B cell (primary cell): ENCODE data around the gene PLAC1. TPM values are rescaled to one million over a fixed set of nuclear protein-coding genes. Genes with fewer than 3 reads are reported as not detected.

Source experiments
- ATAC-seq: fragments of 200-7000 bp; cut with Tn5 transposase; one replicate; pipeline ENCODE4 v1.10.0; 2021; ENCODE audit warnings: low read depth, mild to moderate bottlenecking, moderate number of reproducible peaks, moderate library complexity
- CTCF ChIA-PET: fragments of 350-600 bp; sonication (Branson Sonifier 250); formaldehyde crosslinking; loops from one replicate; lab custom pipeline; 2021; ENCODE audit warnings: antibody characterized with exemption, inconsistent platforms; lab: Charles Lee
- POLR2A ChIA-PET: fragments of 350-600 bp; sonication (Branson Sonifier 250); formaldehyde crosslinking; loops from one replicate; lab custom pipeline; 2021; ENCODE audit warnings: antibody characterized with exemption; lab: Charles Lee
- DNase-seq: peaks from one replicate; pipeline ENCODE4 v3.0.0; 2013
- H2AFZ ChIP-seq: 2 replicates; pipeline ENCODE4 v1.6.1; 2012; ENCODE audit warnings: mild to moderate bottlenecking, low read depth, low read length; ENCODE audit not compliant: insufficient read depth, poor library complexity, severe bottlenecking
- H3K27ac ChIP-seq, 2 donors: 1 replicate in 1 of 2; 2 replicates in 1 of 2; pipeline ENCODE4 v1.5.1; 2012 to 2013; ENCODE audit warnings: low read length in 2 of 2, mild to moderate bottlenecking in 2 of 2, moderate library complexity in 1 of 2
- H3K27me3 ChIP-seq, 4 experiments: fragments of 200-600 bp in 1 of 4; sonication (generic) in 1 of 4; replicated peaks in 1 of 4; 1 replicate in 2 of 4; 2 replicates in 2 of 4; pipeline versions ENCODE4 v1.6.1 to v1.7.0; 2013 to 2016; ENCODE audit warnings: low read length in 3 of 4, mild to moderate bottlenecking in 2 of 4, mixed read lengths in 1 of 4, moderate library complexity in 1 of 4; ENCODE audit not compliant: insufficient read depth in 4 of 4, control insufficient read depth in 3 of 4; ENCODE audit errors: control extremely low read depth in 1 of 4
- H3K36me3 ChIP-seq, 2 experiments: replicated peaks in 1 of 2; 1 replicate in 1 of 2; 2 replicates in 1 of 2; pipeline versions ENCODE4 v1.6.1 to v1.7.1; 2013; ENCODE audit warnings: low read length in 1 of 2; ENCODE audit not compliant: insufficient read depth in 2 of 2, control insufficient read depth in 1 of 2; ENCODE audit errors: control extremely low read depth in 1 of 2, extremely low read depth in 1 of 2
- H3K4me1 ChIP-seq, 2 donors: fragments of 200-600 bp in 1 of 2; sonication (generic) in 1 of 2; 1 replicate in 1 of 2; 2 replicates in 1 of 2; pipeline versions ENCODE4 v1.5.1 to v1.6.1; 2013 to 2017; ENCODE audit warnings: low read length in 2 of 2; ENCODE audit not compliant: control insufficient read depth in 2 of 2, insufficient read depth in 2 of 2
- H3K4me2 ChIP-seq: replicated peaks from 2 replicates; pipeline ENCODE3; 2012; ENCODE audit warnings: mild to moderate bottlenecking, low read depth, low read length; ENCODE audit not compliant: poor library complexity, severe bottlenecking
- H3K4me3 ChIP-seq, 5 experiments: fragments of 200-600 bp in 1 of 5; sonication (generic) in 1 of 5; 1 replicate in 3 of 5; 2 replicates in 2 of 5; pipeline versions ENCODE4 v1.5.1 to v1.7.0; 2011 to 2016; ENCODE audit warnings: low read length in 4 of 5, mild to moderate bottlenecking in 4 of 5, low read depth in 2 of 5, control low read depth in 1 of 5, moderate library complexity in 1 of 5; ENCODE audit not compliant: insufficient read depth in 1 of 5; ENCODE audit errors: control extremely low read depth in 1 of 5, extremely low read depth in 1 of 5
- H3K79me2 ChIP-seq: fragments of 200-600 bp; sonication (generic); one replicate; pipeline ENCODE4 v1.6.0; 2016; ENCODE audit warnings: low read length; ENCODE audit not compliant: control insufficient read depth, insufficient read depth
- H3K9ac ChIP-seq: fragments of 200-600 bp; sonication (generic); 2 replicates; pipeline ENCODE4 v1.6.1; 2017; ENCODE audit warnings: mild to moderate bottlenecking, low read length, moderate library complexity
- H3K9me3 ChIP-seq, 3 donors: one replicate each; pipeline versions ENCODE4 v1.6.1 to v1.7.1; 2013; ENCODE audit warnings: low read length in 2 of 3; ENCODE audit not compliant: control insufficient read depth in 2 of 3, insufficient read depth in 1 of 3; ENCODE audit errors: control extremely low read depth in 1 of 3
- H4K20me1 ChIP-seq: 2 replicates; pipeline ENCODE4 v1.6.0; 2012; ENCODE audit warnings: mild to moderate bottlenecking, low read length; ENCODE audit not compliant: insufficient read depth, control insufficient read depth, poor library complexity, severe bottlenecking
- H3K27ac Mint-ChIP-seq: one replicate; pipeline ENCODE4 v1.8.0; 2021; ENCODE audit warnings: mixed read lengths
- H3K27me3 Mint-ChIP-seq: one replicate; pipeline ENCODE4 v1.8.0; 2021; ENCODE audit warnings: mixed read lengths
- H3K4me1 Mint-ChIP-seq: one replicate; pipeline ENCODE4 v1.8.0; 2021; ENCODE audit warnings: mixed read lengths
- H3K4me3 Mint-ChIP-seq: one replicate; pipeline ENCODE4 v1.8.0; 2021; ENCODE audit warnings: mixed read lengths
- H3K9me3 Mint-ChIP-seq: one replicate; pipeline ENCODE4 v1.8.0; 2022; ENCODE audit warnings: mixed read lengths; ENCODE audit not compliant: insufficient read depth
- CTCF ChIP-seq: fragments of 200-600 bp; IDR thresholded peaks from one replicate; pipeline ENCODE4 v1.8.0; 2022; ENCODE audit warnings: antibody characterized with exemption, mild to moderate bottlenecking
- EZH2 ChIP-seq: IDR thresholded peaks from 2 replicates; pipeline ENCODE4 v1.6.1; 2012; ENCODE audit warnings: borderline replicate concordance, low read depth, mild to moderate bottlenecking, moderate library complexity, low read length; ENCODE audit not compliant: insufficient read depth, poor library complexity, severe bottlenecking
- WGBS: methylation state at CpG from one replicate; pipeline ENCODE4 v1.1.5; 2013; ENCODE audit warnings: missing lambda C conversion rate; ENCODE audit not compliant: insufficient coverage; 5-methylcytosine and 5-hydroxymethylcytosine counted together
- intact Hi-C: fragments of 100-400 bp; cut with micrococcal nuclease; formaldehyde crosslinking; loops from one replicate; pipeline ENCODE4 v1.10.0; 2022
- polyA plus RNA-seq: library from polyadenylated mRNA; depleted of rRNA; stranded (reverse); fragments of >200 nt; gene quantifications from 2 replicates; pipeline ENCODE4 v1.2.3, GENCODE V29; 2012
- total RNA-seq, 2 donors: library from RNA; stranded (reverse); fragments of 120-200 nt in 1 of 2; gene quantifications; 1 replicate in 1 of 2; 2 replicates in 1 of 2; pipeline versions ENCODE4 v1.2.3 to v1.2.4, GENCODE V29; 2013 to 2022

The PLAC1 gene
- total and polyA plus RNA-seq, 2 donors (not counting 1 experiment from before 2014, with no cell fraction given) = not detected

- Histone ChIP-seq H3K79me2 (no peaks in the 10 kb centered on the region), H3K4me3 (no peak overlapping the region), H3K27me3 (peaks cover 0 to 13% (median 0%) of the 10 kb centered on the region in 4 experiments), H2AFZ (no peak overlapping the region), H3K4me2 (no peak overlapping the region), H3K27ac (no peak overlapping the region), H3K4me1 (no peaks in the 10 kb centered on the region), H3K36me3 (no peaks in the 10 kb centered on the region), H4K20me1 (no peaks in the 10 kb centered on the region), H3K9ac (no peak overlapping the region), H3K9me3 (no peaks in the 10 kb centered on the region)
- ChIA-PET CTCF (no interaction called here), POLR2A (interaction anchor here (0.7 kb wide), 1 partner anchor 54 kb away, joined by 3 read pairs; no protein-coding TSS in a partner anchor)
- Mint-ChIP-seq H3K9me3 (no peaks in the 10 kb centered on the region), H3K4me1 (no peaks in the 10 kb centered on the region), H3K4me3 (no peak overlapping the region), H3K27ac (no peak overlapping the region), H3K27me3 (peaks cover 22% of the 10 kb centered on the region)
- TF ChIP-seq CTCF (no peak), EZH2 (no peak)
- ATAC-seq (no peak), DNase-seq (no peak)
- WGBS = no CpG with 5 or more reads among the region's 2 CpGs
- intact Hi-C loops = no loop called here
Observed at GRCh38 chrX:134600714-134601113, 57.6 kb downstream of the PLAC1 start.

- Histone ChIP-seq H3K36me3 (no peaks in the 10 kb centered on the region), H3K27me3 (peaks cover 0 to 13% (median 0%) of the 10 kb centered on the region in 4 experiments), H3K27ac (no peak overlapping the region), H3K9me3 (no peaks in the 10 kb centered on the region), H2AFZ (no peak overlapping the region), H3K4me1 (no peaks in the 10 kb centered on the region), H4K20me1 (no peaks in the 10 kb centered on the region), H3K4me2 (no peak overlapping the region), H3K9ac (no peak overlapping the region), H3K4me3 (no peak overlapping the region), H3K79me2 (no peaks in the 10 kb centered on the region)
- WGBS = 80% methylated on average over 1 of the region's 5 CpGs
- TF ChIP-seq EZH2 = no peak
- no peak for TF ChIP-seq CTCF
- no peak overlapping the region for H3K4me3 Mint-ChIP-seq
- intact Hi-C loops = no loop called here
- ATAC-seq = no peak
- ChIA-PET CTCF (no interaction called here), POLR2A (no interaction called here)
- H3K27ac Mint-ChIP-seq = no peak overlapping the region
- H3K9me3 Mint-ChIP-seq = no peaks in the 10 kb centered on the region
- H3K4me1 Mint-ChIP-seq = no peaks in the 10 kb centered on the region
- DNase-seq = no peak
- peaks cover 23% of the 10 kb centered on the region for H3K27me3 Mint-ChIP-seq
Observed at GRCh38 chrX:134599184-134599914, 58.9 kb downstream of the PLAC1 start.
